B cell (primary cell): ENCODE results near the gene OTUD5. TPM values are rescaled to one million over a fixed set of nuclear protein-coding genes. Genes with fewer than 3 reads are reported as not detected.

Experiments used
- ATAC-seq: fragments of 200-7000 bp; cut with Tn5 transposase; one replicate; pipeline ENCODE4 v1.10.0; 2021; ENCODE audit warnings: low read depth, mild to moderate bottlenecking, moderate number of reproducible peaks, moderate library complexity
- CTCF ChIA-PET: fragments of 350-600 bp; sonication (Branson Sonifier 250); formaldehyde crosslinking; loops from one replicate; lab custom pipeline; 2021; ENCODE audit warnings: antibody characterized with exemption, inconsistent platforms; lab: Charles Lee
- POLR2A ChIA-PET: fragments of 350-600 bp; sonication (Branson Sonifier 250); formaldehyde crosslinking; loops from one replicate; lab custom pipeline; 2021; ENCODE audit warnings: antibody characterized with exemption; lab: Charles Lee
- DNase-seq: peaks from one replicate; pipeline ENCODE4 v3.0.0; 2013
- H2AFZ ChIP-seq: 2 replicates; pipeline ENCODE4 v1.6.1; 2012; ENCODE audit warnings: mild to moderate bottlenecking, low read depth, low read length; ENCODE audit not compliant: insufficient read depth, poor library complexity, severe bottlenecking
- H3K27ac ChIP-seq, 2 donors: 1 replicate in 1 of 2; 2 replicates in 1 of 2; pipeline ENCODE4 v1.5.1; 2012 to 2013; ENCODE audit warnings: low read length in 2 of 2, mild to moderate bottlenecking in 2 of 2, moderate library complexity in 1 of 2
- H3K27me3 ChIP-seq, 4 experiments: fragments of 200-600 bp in 1 of 4; sonication (generic) in 1 of 4; replicated peaks in 1 of 4; 1 replicate in 2 of 4; 2 replicates in 2 of 4; pipeline versions ENCODE4 v1.6.1 to v1.7.0; 2013 to 2016; ENCODE audit warnings: low read length in 3 of 4, mild to moderate bottlenecking in 2 of 4, mixed read lengths in 1 of 4, moderate library complexity in 1 of 4; ENCODE audit not compliant: insufficient read depth in 4 of 4, control insufficient read depth in 3 of 4; ENCODE audit errors: control extremely low read depth in 1 of 4
- H3K36me3 ChIP-seq, 2 experiments: replicated peaks in 1 of 2; 1 replicate in 1 of 2; 2 replicates in 1 of 2; pipeline versions ENCODE4 v1.6.1 to v1.7.1; 2013; ENCODE audit warnings: low read length in 1 of 2; ENCODE audit not compliant: insufficient read depth in 2 of 2, control insufficient read depth in 1 of 2; ENCODE audit errors: control extremely low read depth in 1 of 2, extremely low read depth in 1 of 2
- H3K4me1 ChIP-seq, 2 donors: fragments of 200-600 bp in 1 of 2; sonication (generic) in 1 of 2; 1 replicate in 1 of 2; 2 replicates in 1 of 2; pipeline versions ENCODE4 v1.5.1 to v1.6.1; 2013 to 2017; ENCODE audit warnings: low read length in 2 of 2; ENCODE audit not compliant: control insufficient read depth in 2 of 2, insufficient read depth in 2 of 2
- H3K4me2 ChIP-seq: replicated peaks from 2 replicates; pipeline ENCODE3; 2012; ENCODE audit warnings: mild to moderate bottlenecking, low read depth, low read length; ENCODE audit not compliant: poor library complexity, severe bottlenecking
- H3K4me3 ChIP-seq, 5 experiments: fragments of 200-600 bp in 1 of 5; sonication (generic) in 1 of 5; 1 replicate in 3 of 5; 2 replicates in 2 of 5; pipeline versions ENCODE4 v1.5.1 to v1.7.0; 2011 to 2016; ENCODE audit warnings: low read length in 4 of 5, mild to moderate bottlenecking in 4 of 5, low read depth in 2 of 5, control low read depth in 1 of 5, moderate library complexity in 1 of 5; ENCODE audit not compliant: insufficient read depth in 1 of 5; ENCODE audit errors: control extremely low read depth in 1 of 5, extremely low read depth in 1 of 5
- H3K79me2 ChIP-seq: fragments of 200-600 bp; sonication (generic); one replicate; pipeline ENCODE4 v1.6.0; 2016; ENCODE audit warnings: low read length; ENCODE audit not compliant: control insufficient read depth, insufficient read depth
- H3K9ac ChIP-seq: fragments of 200-600 bp; sonication (generic); 2 replicates; pipeline ENCODE4 v1.6.1; 2017; ENCODE audit warnings: mild to moderate bottlenecking, low read length, moderate library complexity
- H3K9me3 ChIP-seq, 3 donors: one replicate each; pipeline versions ENCODE4 v1.6.1 to v1.7.1; 2013; ENCODE audit warnings: low read length in 2 of 3; ENCODE audit not compliant: control insufficient read depth in 2 of 3, insufficient read depth in 1 of 3; ENCODE audit errors: control extremely low read depth in 1 of 3
- H4K20me1 ChIP-seq: 2 replicates; pipeline ENCODE4 v1.6.0; 2012; ENCODE audit warnings: mild to moderate bottlenecking, low read length; ENCODE audit not compliant: insufficient read depth, control insufficient read depth, poor library complexity, severe bottlenecking
- H3K27ac Mint-ChIP-seq: one replicate; pipeline ENCODE4 v1.8.0; 2021; ENCODE audit warnings: mixed read lengths
- H3K27me3 Mint-ChIP-seq: one replicate; pipeline ENCODE4 v1.8.0; 2021; ENCODE audit warnings: mixed read lengths
- H3K4me1 Mint-ChIP-seq: one replicate; pipeline ENCODE4 v1.8.0; 2021; ENCODE audit warnings: mixed read lengths
- H3K4me3 Mint-ChIP-seq: one replicate; pipeline ENCODE4 v1.8.0; 2021; ENCODE audit warnings: mixed read lengths
- H3K9me3 Mint-ChIP-seq: one replicate; pipeline ENCODE4 v1.8.0; 2022; ENCODE audit warnings: mixed read lengths; ENCODE audit not compliant: insufficient read depth
- CTCF ChIP-seq: fragments of 200-600 bp; IDR thresholded peaks from one replicate; pipeline ENCODE4 v1.8.0; 2022; ENCODE audit warnings: antibody characterized with exemption, mild to moderate bottlenecking
- EZH2 ChIP-seq: IDR thresholded peaks from 2 replicates; pipeline ENCODE4 v1.6.1; 2012; ENCODE audit warnings: borderline replicate concordance, low read depth, mild to moderate bottlenecking, moderate library complexity, low read length; ENCODE audit not compliant: insufficient read depth, poor library complexity, severe bottlenecking
- WGBS: methylation state at CpG from one replicate; pipeline ENCODE4 v1.1.5; 2013; ENCODE audit warnings: missing lambda C conversion rate; ENCODE audit not compliant: insufficient coverage; 5-methylcytosine and 5-hydroxymethylcytosine counted together
- intact Hi-C: fragments of 100-400 bp; cut with micrococcal nuclease; formaldehyde crosslinking; loops from one replicate; pipeline ENCODE4 v1.10.0; 2022
- polyA plus RNA-seq: library from polyadenylated mRNA; depleted of rRNA; stranded (reverse); fragments of >200 nt; gene quantifications from 2 replicates; pipeline ENCODE4 v1.2.3, GENCODE V29; 2012
- total RNA-seq, 2 donors: library from RNA; stranded (reverse); fragments of 120-200 nt in 1 of 2; gene quantifications; 1 replicate in 1 of 2; 2 replicates in 1 of 2; pipeline versions ENCODE4 v1.2.3 to v1.2.4, GENCODE V29; 2013 to 2022

OTUD5 gene
- total and polyA plus RNA-seq, 2 donors (not counting 1 experiment from before 2014, with no cell fraction given): 105 to 116 TPM

- no peaks in the 10 kb centered on the region for H3K9me3 Mint-ChIP-seq
- no CpG with 5 or more reads among the region's 4 CpGs for WGBS
Observed at GRCh38 chrX:48998391-48998790, 41.0 kb upstream of the OTUD5 start.

GRCh38 chrX:48997865-48998264, 40.5 kb upstream of the OTUD5 start:
- no peak for DNase-seq
- peaks cover 4% of the 10 kb centered on the region for H4K20me1 ChIP-seq
- H3K27ac ChIP-seq: no peak overlapping the region
- TF ChIP-seq EZH2 (no peak), CTCF (no peak)
- no peaks in the 10 kb centered on the region for H3K9me3 ChIP-seq
- H3K27me3 Mint-ChIP-seq: no peaks in the 10 kb centered on the region
- no peaks in the 10 kb centered on the region for H3K9me3 Mint-ChIP-seq
- H2AFZ ChIP-seq: no peak overlapping the region
- H3K27ac Mint-ChIP-seq: no peak overlapping the region
- H3K27me3 ChIP-seq: no peaks in the 10 kb centered on the region
- peaks cover 28% of the 10 kb centered on the region for H3K4me1 Mint-ChIP-seq
- no peak overlapping the region for H3K4me2 ChIP-seq
- no peak for ATAC-seq
- H3K79me2 ChIP-seq: peaks cover 32% of the 10 kb centered on the region
- peaks cover 0 to 27% of the 10 kb centered on the region in 2 experiments for H3K36me3 ChIP-seq
- H3K4me3 Mint-ChIP-seq: no peak overlapping the region
- intact Hi-C loops: no loop called here
- H3K4me1 ChIP-seq: peaks cover 8 to 12% of the 10 kb centered on the region in 2 donors
- no CpG with 5 or more reads among the region's 1 CpG for WGBS
- H3K9ac ChIP-seq: no peak overlapping the region
- H3K4me3 ChIP-seq: no peak overlapping the region
- CTCF ChIA-PET: no interaction called here
- POLR2A ChIA-PET: no interaction called here

More at GRCh38 chrX:48998391-48998790, 41.0 kb upstream of the OTUD5 start:
- ATAC-seq (no peak), DNase-seq (no peak)
- Histone ChIP-seq H3K9me3 (no peaks in the 10 kb centered on the region), H3K4me3 (no peak overlapping the region), H3K4me1 (peaks cover 8 to 14% of the 10 kb centered on the region in 2 donors), H3K9ac (no peak overlapping the region), H3K27me3 (no peaks in the 10 kb centered on the region), H4K20me1 (peaks cover 4% of the 10 kb centered on the region), H2AFZ (no peak overlapping the region), H3K4me2 (no peak overlapping the region), H3K27ac (no peak overlapping the region), H3K79me2 (peaks cover 30% of the 10 kb centered on the region), H3K36me3 (peaks cover 0 to 27% of the 10 kb centered on the region in 2 experiments)
- Mint-ChIP-seq H3K4me3 (no peak overlapping the region), H3K27ac (no peak overlapping the region), H3K4me1 (peaks cover 28% of the 10 kb centered on the region), H3K27me3 (no peaks in the 10 kb centered on the region)
- CTCF ChIA-PET: no interaction called here
- intact Hi-C loops: no loop called here
- TF ChIP-seq CTCF (no peak), EZH2 (no peak)
- POLR2A ChIA-PET: no interaction called here
